Right forelimb (tissue), 1 donor: Measurements from ENCODE around the gene PLGRKT.
"Not testable (repeated sequence)": the region's sequence is repeated elsewhere in the genome, so short reads cannot be mapped to it uniquely, and the experiment has no call there.

Experiments used
- DNase-seq: peaks from one replicate; pipeline ENCODE4 v3.0.0-alpha.2; 2018

The PLGRKT gene

GRCh38 chr9:5450359-5451091 is 12.8 kb upstream of the PLGRKT start, which contains the start of gene CD274:
Gene CD274 (plus strand): TSS chr9:5450542. CDS start chr9:5456114, 5,572 bp downstream.
- DNase-seq: peak; percentile 87

DNA sequence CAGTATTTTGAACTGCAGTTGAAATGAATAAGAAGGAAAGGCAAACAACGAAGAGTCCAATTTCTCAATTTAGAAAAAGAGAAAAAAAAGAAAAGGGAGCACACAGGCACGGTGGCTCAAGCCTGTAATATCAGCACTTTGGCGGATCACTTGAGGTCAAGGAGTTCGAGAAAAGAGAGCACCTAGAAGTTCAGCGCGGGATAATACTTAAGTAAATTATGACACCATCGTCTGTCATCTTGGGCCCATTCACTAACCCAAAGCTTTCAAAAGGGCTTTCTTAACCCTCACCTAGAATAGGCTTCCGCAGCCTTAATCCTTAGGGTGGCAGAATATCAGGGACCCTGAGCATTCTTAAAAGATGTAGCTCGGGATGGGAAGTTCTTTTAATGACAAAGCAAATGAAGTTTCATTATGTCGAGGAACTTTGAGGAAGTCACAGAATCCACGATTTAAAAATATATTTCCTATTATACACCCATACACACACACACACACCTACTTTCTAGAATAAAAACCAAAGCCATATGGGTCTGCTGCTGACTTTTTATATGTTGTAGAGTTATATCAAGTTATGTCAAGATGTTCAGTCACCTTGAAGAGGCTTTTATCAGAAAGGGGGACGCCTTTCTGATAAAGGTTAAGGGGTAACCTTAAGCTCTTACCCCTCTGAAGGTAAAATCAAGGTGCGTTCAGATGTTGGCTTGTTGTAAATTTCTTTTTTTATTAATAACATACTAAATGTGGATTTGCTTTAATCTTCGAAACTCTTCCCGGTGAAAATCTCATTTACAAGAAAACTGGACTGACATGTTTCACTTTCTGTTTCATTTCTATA is 12.0 kb upstream of the PLGRKT start:
- no peak for DNase-seq

DNA sequence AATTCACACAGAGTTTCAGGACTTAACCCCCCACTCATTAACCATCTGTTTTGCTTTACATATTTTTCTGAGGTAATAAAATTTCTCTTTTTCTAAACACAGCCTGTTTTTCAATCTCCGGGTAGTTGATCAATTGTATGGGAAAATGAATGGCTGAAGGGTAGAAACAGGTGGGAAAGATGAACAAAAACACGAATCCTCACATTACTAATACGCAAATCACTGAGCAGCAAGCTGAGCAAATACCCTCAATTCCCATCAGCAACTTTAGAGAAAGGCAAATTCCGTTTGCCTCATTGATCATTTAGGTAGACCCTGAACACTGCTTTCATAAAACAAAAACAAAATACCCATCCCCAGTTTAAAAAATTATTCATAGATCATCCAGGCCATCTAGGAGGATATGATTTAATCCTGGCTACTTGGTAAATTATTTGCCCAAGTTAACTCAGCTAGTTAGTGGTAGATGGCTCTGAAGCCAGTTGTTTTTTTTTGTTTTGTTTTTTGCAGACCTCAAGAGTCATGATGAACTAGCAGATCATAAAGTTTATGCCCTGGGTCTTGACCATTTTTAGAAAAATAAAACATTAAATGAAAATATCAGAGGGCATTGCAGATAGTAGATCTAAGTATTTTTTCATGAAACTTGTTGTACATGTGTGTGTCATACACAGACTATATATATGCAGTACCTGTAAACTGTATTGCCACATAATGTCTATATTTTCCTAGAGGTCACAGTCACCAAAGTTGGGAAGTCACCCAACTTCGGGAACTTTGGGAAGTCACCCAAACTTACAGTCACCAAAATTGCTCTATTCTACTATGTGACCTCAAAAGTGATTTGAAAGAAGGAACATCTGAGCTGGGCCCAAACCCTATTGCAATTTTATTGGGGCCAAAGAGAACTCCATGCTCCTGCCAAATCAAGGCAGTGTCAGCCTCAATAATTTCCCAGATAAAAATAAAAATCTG is 11.0 kb upstream of the PLGRKT start:
- DNase-seq: no peak

DNA sequence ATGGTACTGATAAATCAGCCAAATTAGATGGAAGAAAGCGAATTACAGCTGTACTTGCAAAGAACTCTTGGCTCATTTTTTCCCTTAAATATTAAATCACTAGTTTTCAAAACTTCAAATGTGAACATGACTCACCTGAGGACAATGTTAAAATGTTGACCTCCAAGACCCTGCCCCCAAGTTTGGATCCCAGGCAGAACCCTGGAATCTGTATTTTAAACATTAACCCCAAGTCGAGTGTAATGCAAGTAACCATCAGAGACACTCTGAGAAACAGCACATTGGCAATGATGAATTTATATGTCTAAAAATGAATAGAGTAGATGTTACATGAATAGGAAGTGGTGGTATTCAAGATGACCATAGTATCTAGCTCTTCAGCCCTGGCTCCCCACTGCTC is 10.3 kb upstream of the PLGRKT start:
- DNase-seq: no peak

- DNase-seq: no peak
Observed at GRCh38 chr9:5447337-5447736, 9.6 kb upstream of the PLGRKT start.

- DNase-seq: no peak
Observed at GRCh38 chr9:5446451-5447236, 8.9 kb upstream of the PLGRKT start.

- DNase-seq: no peak
Observed at GRCh38 chr9:5445886-5446285, 8.2 kb upstream of the PLGRKT start.

DNA sequence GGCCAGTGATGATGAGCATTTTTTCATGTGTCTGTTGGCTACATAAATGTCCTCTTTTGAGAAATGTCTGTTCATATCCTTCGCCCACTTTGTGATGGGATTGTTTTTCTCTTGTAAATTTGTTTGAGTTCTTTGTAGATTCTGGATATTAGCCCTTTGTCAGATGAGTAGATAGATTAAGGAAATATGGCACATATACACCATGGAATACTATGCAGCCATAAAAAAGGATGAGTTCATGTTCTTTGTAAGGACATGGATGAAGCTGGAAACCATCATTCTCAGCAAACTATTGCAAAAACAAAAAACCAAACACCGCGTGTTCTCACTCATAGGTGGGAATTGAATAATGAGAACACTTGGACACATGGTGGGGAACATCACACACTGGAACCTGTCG is 7.4 kb upstream of the PLGRKT start:
- DNase-seq: not testable (repeated sequence)

DNA sequence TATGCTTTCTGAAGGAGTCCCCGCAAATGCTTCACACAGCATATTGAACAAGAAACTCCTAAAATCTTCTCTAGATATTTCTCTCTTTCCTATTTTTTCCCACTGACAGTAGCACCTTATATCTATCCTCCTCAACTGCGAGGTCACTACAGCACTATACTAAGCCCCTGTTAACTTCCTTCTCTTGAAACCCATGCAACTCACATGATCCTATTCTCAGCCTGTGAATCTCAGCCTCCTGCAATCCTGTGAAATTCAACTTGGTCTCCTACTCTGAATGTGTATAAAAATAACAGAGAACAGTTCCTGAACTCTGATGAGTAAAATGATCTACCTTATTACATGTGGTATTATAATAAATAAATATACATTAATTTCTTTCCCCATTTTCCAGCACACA is 6.1 kb upstream of the PLGRKT start:
- DNase-seq: no peak

DNA sequence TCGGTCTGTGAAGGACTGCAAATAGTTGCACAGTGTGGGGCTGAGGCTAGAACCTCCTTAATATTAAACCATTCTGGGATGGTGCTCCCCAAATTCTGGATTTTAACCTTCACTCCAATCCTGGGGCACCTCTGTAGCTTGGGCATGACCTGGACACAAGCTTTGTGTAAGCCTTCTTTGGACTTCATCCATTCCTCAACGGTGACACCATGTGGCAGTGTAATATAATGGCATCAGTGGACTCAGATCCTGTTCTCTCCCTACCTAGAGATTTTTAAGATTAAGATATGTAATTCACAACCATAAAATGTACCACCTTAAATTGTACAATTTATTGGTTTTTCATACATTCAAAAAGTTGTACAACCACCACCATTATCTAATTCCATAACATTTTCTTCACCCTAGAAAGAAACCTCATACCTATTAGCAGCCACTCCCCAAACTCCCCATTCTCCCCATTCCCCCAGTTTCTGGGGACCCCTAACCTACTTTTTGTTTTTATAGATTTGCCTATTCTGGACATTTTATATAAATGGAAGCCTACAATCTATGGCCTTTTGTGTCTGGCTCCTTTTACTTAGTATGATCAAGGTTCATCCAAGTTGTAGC is 4.8 kb upstream of the PLGRKT start:
- DNase-seq: no peak

- no peak for DNase-seq
Observed at GRCh38 chr9:5441043-5441442, 3.3 kb upstream of the PLGRKT start.

- DNase-seq: no peak
Observed at GRCh38 chr9:5440426-5440825, 2.7 kb upstream of the PLGRKT start.

DNA sequence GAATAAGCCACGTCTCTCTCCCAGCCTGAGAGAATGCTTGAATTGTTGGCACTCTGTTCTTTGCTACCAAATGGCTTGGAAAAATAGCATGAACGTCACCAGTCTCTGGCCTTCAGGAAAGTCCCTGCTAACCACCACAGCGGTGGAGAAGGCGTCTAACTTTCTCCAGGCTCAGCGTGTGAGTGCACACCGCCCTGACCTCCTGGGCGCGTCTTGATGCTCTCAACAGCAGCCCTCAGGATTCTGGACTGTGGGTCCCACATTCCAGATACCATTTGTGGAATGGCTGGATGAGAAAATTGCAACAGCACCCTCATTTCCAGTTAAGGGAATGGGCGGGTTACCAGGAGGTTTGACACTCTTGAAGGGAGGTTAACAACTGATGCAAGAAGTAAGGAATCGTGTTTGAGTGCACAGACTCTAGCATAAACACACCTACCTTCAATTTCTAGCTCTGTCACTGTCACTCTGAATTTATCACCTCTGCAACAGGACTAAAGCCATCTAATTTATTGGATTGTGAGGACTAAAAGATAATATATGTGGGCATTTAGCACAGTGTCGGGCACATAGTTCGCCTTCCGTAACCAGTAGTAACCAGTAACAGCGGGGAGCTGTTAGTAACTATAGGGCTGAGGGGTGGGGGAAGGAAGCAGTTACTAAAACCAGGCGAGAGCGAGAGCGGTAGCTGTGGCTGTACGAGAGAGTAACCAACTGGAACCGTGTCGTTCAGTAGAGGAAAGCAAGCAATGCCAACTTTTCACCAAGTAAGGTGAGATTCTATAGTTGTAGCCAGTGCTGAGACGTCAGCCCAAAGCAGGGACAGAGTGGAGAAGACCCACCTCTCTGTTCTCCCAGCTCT is 807 bp upstream of the PLGRKT start:
- DNase-seq: no peak

DNA sequence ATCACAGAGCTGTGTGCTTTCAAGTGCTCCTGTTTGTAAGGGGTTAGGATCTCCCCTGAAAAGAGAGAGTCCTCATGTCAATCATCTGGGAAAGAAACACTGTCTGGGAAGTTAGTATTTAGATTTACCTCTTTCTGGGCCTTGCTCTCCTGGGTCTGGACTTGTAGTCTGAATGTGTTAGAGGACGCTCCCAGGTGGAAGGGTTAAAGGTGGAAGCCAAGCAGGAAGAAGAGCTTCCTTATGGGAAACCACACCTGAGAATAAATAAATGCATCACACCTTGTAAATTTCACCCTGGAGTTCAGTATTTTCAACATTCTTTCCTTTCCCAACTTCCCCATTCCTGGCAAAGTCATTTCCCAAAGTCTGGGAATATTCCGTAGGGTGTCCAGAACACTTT is 1.3 kb downstream of the PLGRKT start:
- DNase-seq: no peak

- no peak for DNase-seq
Observed at GRCh38 chr9:5435912-5436311, 1.8 kb downstream of the PLGRKT start.

DNA sequence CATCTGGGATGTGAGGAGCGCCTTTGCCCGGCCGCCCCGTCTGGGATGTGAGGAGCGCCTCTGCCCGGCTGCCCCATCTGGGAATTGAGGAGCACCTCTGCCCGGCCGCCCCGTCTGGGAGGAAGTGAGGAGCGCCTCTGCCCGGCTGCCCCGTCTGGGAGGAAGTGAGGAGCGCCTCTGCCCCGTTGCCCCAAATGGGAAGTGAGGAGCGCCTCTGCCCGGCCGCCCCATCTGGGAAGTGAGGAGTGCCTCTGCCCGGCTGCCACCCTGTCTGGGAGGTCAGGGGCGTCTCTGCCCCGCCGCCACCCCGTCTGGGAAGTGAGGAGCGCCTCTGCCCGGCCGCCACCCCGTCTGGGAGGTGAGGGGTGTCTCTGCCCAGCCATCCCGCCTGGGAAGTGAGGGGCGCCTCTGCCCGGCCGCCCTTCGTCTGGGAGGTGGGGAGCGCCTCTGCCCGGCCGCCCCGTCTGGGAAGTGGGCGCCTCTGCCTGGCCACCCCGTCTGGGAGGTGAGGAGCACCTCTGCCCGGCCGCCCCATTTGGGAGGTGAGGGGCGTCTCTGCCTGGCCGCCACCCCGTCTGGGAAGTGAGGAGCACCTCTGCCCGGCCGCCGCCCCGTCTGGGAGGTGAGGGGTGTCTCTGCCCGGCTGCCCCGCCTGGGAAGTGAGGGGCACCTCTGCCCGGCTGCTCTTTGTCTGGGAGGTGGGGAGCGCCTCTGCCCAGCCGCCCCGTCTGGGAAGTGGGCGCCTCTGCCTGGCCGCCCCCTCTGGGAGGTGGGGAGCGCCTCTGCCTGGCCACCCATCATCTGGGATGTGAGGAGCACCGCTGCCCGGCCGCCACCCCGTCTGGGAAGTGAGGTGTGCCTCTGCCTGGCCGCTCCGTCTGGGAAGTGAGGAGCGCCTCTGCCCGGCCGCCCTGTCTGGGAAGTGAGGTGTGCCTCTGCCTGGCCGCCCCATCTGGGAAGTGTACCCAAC is 3.6 kb downstream of the PLGRKT start:
- not testable (repeated sequence) for DNase-seq

- DNase-seq: not testable (repeated sequence)
Observed at GRCh38 chr9:5433328-5433727, 4.4 kb downstream of the PLGRKT start.

DNA sequence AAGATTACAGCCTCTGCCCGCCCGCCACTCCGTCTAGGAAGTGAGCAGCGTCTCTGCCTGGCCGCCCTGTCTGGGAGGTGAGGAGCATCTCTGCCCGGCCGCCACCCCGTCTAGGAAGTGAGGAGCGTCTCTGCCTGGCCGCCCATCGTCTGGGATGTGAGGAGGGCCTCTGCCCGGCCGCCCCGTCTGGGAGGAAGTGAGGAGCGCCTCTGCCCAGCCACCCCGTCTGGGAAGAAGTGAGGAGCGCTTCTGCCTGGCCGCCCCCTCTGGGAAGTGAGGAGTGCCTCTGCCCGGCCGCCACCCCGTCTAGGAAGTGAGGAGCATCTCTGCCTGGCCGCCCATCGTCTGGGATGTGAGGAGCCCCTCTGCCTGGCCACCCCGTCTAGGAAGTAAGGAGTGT is 4.8 kb downstream of the PLGRKT start:
- DNase-seq: not testable (repeated sequence)

- DNase-seq: no peak
Observed at GRCh38 chr9:5430912-5431311, 6.8 kb downstream of the PLGRKT start.
